ENCODE measurements around the gene HIPK3.

DNA sequence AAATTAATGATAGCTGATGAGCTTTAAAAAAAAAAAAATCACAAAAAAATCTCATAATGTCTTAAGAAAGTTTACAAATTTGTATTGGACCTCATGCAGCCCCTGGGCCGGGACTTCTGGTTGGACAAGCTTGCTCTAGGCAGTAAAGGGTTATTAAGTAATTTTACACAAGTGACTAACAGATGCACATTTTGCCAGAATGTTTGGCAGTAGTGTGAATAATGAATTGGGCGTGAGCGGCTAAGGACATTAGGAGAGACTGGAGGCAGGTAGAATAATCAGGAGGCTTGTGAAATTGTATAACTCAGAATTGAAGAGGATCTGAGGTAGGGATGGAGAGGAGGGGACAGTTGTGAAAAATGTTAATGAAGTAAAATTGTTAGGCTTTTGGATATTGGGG lies 77.4 kb downstream of the HIPK3 start:
- TF ChIP-seq CTCF (IDR thresholded peaks at IDR 0.05): no peak
- TF ChIP-seq POLR2A (IDR thresholded peaks at IDR 0.05): no peak

Measured in uterus (tissue), 2 donors.